Activated CD8-positive, alpha-beta memory T cell treated with anti-CD3 and anti-CD28 coated beads, Interleukin-2, amount 50 U/mL, for 24 hours (primary cell): ENCODE results near the gene LMF1.

ENCODE experiments used
- DNase-seq: peaks from one replicate; pipeline ENCODE4 v3.0.0-alpha.2; 2020; ENCODE audit errors: extremely low read depth

The LMF1 gene

GRCh38 chr16:881219-882097 lies 89.3 kb downstream of the LMF1 start:
- DNase-seq = no peak

- no peak for DNase-seq
Measured at GRCh38 chr16:880471-881171, 90.2 kb downstream of the LMF1 start.

GRCh38 chr16:879986-880385 lies 90.8 kb downstream of the LMF1 start:
- no peak for DNase-seq

GRCh38 chr16:879461-879861 lies 91.3 kb downstream of the LMF1 start:
- DNase-seq = no peak

- no peak for DNase-seq
Measured at GRCh38 chr16:878886-879285, 91.9 kb downstream of the LMF1 start.

- no peak for DNase-seq
Measured at GRCh38 chr16:878072-878784, 92.6 kb downstream of the LMF1 start.

GRCh38 chr16:877242-878071 lies 93.3 kb downstream of the LMF1 start:
- DNase-seq = no peak

- no peak for DNase-seq
Measured at GRCh38 chr16:876523-877241, 94.1 kb downstream of the LMF1 start.

- no peak for DNase-seq
Measured at GRCh38 chr16:876041-876335, 94.8 kb downstream of the LMF1 start.

- no peak for DNase-seq
Measured at GRCh38 chr16:875182-876040, 95.4 kb downstream of the LMF1 start.

GRCh38 chr16:874366-875181 lies 96.2 kb downstream of the LMF1 start:
- no peak for DNase-seq

GRCh38 chr16:873889-874288 lies 96.9 kb downstream of the LMF1 start:
- DNase-seq = no peak

- DNase-seq = no peak
Measured at GRCh38 chr16:873243-873661, 97.5 kb downstream of the LMF1 start.

- no peak for DNase-seq
Measured at GRCh38 chr16:872436-873242, 98.1 kb downstream of the LMF1 start.

- DNase-seq = no peak
Measured at GRCh38 chr16:871562-872345, 99.0 kb downstream of the LMF1 start.

GRCh38 chr16:870856-871561 lies 99.8 kb downstream of the LMF1 start:
- no peak for DNase-seq
